ENCODE results near the gene ATXN1.

- no peak for TF ChIP-seq CTCF (IDR thresholded peaks at IDR 0.05; ENCODE audit: low read depth, low read length)
- no peak for TF ChIP-seq EZH2phosphoT487 (IDR thresholded peaks at IDR 0.05; ENCODE audit: low read depth)
These were observed 949 bp upstream of the ATXN1 start for GRCh38 chr6:16762268-16762549.
